Cardiac muscle cell (in vitro differentiated cells and primary cell): Measurements from ENCODE around the gene TBC1D9B. TPM values are rescaled to one million over a fixed set of nuclear protein-coding genes. Genes with fewer than 3 reads are reported as not detected.

Experiments
- DNase-seq, 2 donors: peaks; one replicate each; pipeline versions ENCODE4 v3.0.0 to v3.0.0-alpha.2; 2010 to 2017; ENCODE audit warnings: low read depth in 1 of 2, low spot score in 1 of 2
- H3K27ac ChIP-seq: fragments of 200-600 bp; sonication (generic); 2 replicates; pipeline ENCODE4 v1.5.1; 2016
- H3K27me3 ChIP-seq: fragments of 200-600 bp; sonication (generic); 2 replicates; pipeline ENCODE4 v1.6.0; 2016; ENCODE audit warnings: control low read depth
- H3K36me3 ChIP-seq: fragments of 200-600 bp; sonication (generic); 2 replicates; pipeline ENCODE4 v1.5.1; 2016; ENCODE audit warnings: control low read depth
- H3K4me1 ChIP-seq: fragments of 200-600 bp; sonication (generic); 2 replicates; pipeline ENCODE4 v1.8.1; 2017; ENCODE audit warnings: low read depth, mild to moderate bottlenecking, mixed run types
- H3K4me3 ChIP-seq: fragments of 200-600 bp; sonication (generic); 2 replicates; pipeline ENCODE4 v1.5.1; 2016; ENCODE audit warnings: mild to moderate bottlenecking
- H3K9me3 ChIP-seq: fragments of 200-600 bp; sonication (generic); 2 replicates; pipeline ENCODE4 v1.5.1; 2017; ENCODE audit warnings: low read depth, mild to moderate bottlenecking, control low read depth
- CTCF ChIP-seq: IDR thresholded peaks from 2 replicates; pipeline ENCODE4 v1.5.1; 2012; ENCODE audit warnings: low read depth, mild to moderate bottlenecking, low read length
- polyA plus RNA-seq: library from polyadenylated mRNA; unstranded; fragments of >200 nt; fragmentation: Nextera tagmentation; extraction: Ambion mirVana; gene quantifications from 2 replicates; pipeline ENCODE4 v1.2.1, GENCODE V29; 2016
- total RNA-seq: library from RNA; depleted of rRNA; stranded (reverse); fragments of >200 nt; gene quantifications from 2 replicates; pipeline ENCODE4 v1.2.3, GENCODE V29; 2016

The TBC1D9B gene
- 72.2 and 113 TPM in 2 replicates for total RNA-seq
- polyA plus RNA-seq, result 63.6 and 64.5 TPM in 2 replicates

GRCh38 chr5:179907556-179908324 is at the start of gene TBC1D9B:
Gene TBC1D9B (minus strand): TSS chr5:179907897. CDS start chr5:179907821, 76 bp downstream.
- DNase-seq, result peak; percentile 83 to 84
- no peaks in the 10 kb centered on the region for H3K9me3 ChIP-seq
- H3K4me1 ChIP-seq, result peaks cover 7% of the 10 kb centered on the region
- H3K4me3 ChIP-seq, result peak within 1 kb of the TSS; percentile 70
- TF ChIP-seq CTCF, result peak; percentile 15
- no peaks in the 10 kb centered on the region for H3K27me3 ChIP-seq
- no peak within 1 kb of the TSS for H3K27ac ChIP-seq
- H3K36me3 ChIP-seq, result no peaks in the 10 kb centered on the region

GRCh38 chr5:179955630-179956029 is 47.9 kb upstream of the TBC1D9B start:
- Histone ChIP-seq H3K9me3 (no peaks in the 10 kb centered on the region), H3K27ac (peak overlapping the region; percentile 85), H3K4me3 (no peak overlapping the region), H3K36me3 (peaks cover 4% of the 10 kb centered on the region), H3K27me3 (no peaks in the 10 kb centered on the region), H3K4me1 (peaks cover 16% of the 10 kb centered on the region)
- DNase-seq, result no peak
- no peak for TF ChIP-seq CTCF

GRCh38 chr5:179955062-179955461 is 47.4 kb upstream of the TBC1D9B start:
- no peak for DNase-seq
- Histone ChIP-seq H3K4me1 (peaks cover 16% of the 10 kb centered on the region), H3K27me3 (no peaks in the 10 kb centered on the region), H3K9me3 (no peaks in the 10 kb centered on the region), H3K4me3 (no peak overlapping the region), H3K27ac (no peak overlapping the region), H3K36me3 (peaks cover 4% of the 10 kb centered on the region)
- TF ChIP-seq CTCF, result no peak

GRCh38 chr5:179954434-179954833 is 46.7 kb upstream of the TBC1D9B start:
- no peak overlapping the region for H3K4me3 ChIP-seq
- H3K4me1 ChIP-seq, result peaks cover 16% of the 10 kb centered on the region
- H3K36me3 ChIP-seq, result peaks cover 4% of the 10 kb centered on the region
- no peak for TF ChIP-seq CTCF
- H3K9me3 ChIP-seq, result no peaks in the 10 kb centered on the region
- DNase-seq, result peak in 1 of 2 donors; percentile 50
- H3K27me3 ChIP-seq, result no peaks in the 10 kb centered on the region
- no peak overlapping the region for H3K27ac ChIP-seq

GRCh38 chr5:179953987-179954386 is 46.3 kb upstream of the TBC1D9B start:
- H3K27me3 ChIP-seq, result no peaks in the 10 kb centered on the region
- H3K27ac ChIP-seq, result no peak overlapping the region
- DNase-seq, result peak in 1 of 2 donors; percentile 5
- peaks cover 16% of the 10 kb centered on the region for H3K4me1 ChIP-seq
- H3K36me3 ChIP-seq, result peaks cover 4% of the 10 kb centered on the region
- no peak for TF ChIP-seq CTCF
- no peaks in the 10 kb centered on the region for H3K9me3 ChIP-seq
- no peak overlapping the region for H3K4me3 ChIP-seq
